ENCODE results near the gene POMC.

GRCh38 chr2:25145803-25146202 lies 22.6 kb downstream of the POMC start:
- no peak for TF ChIP-seq CTCF (IDR thresholded peaks at IDR 0.05; ENCODE audit: low read depth, low read length, poor library complexity, severe bottlenecking)
- no peak for TF ChIP-seq EZH2phosphoT487 (IDR thresholded peaks at IDR 0.05; ENCODE audit: borderline replicate concordance, low read length)
